DMS114 treated with DMSO at 0.1 percent for 48 hours (cell line): ENCODE data around the gene AOPEP.

Source experiments
- DNase-seq: peaks from one replicate; lab custom pipeline; 2025; ENCODE audit not compliant: unreplicated experiment; lab: John Stamatoyannopoulos, UW

Gene AOPEP

GRCh38 chr9:95073042-95073607, 346.6 kb downstream of the AOPEP start:
- DNase-seq, result no peak

- DNase-seq, result no peak
Measured at GRCh38 chr9:95073918-95074317, 347.4 kb downstream of the AOPEP start.

DNA sequence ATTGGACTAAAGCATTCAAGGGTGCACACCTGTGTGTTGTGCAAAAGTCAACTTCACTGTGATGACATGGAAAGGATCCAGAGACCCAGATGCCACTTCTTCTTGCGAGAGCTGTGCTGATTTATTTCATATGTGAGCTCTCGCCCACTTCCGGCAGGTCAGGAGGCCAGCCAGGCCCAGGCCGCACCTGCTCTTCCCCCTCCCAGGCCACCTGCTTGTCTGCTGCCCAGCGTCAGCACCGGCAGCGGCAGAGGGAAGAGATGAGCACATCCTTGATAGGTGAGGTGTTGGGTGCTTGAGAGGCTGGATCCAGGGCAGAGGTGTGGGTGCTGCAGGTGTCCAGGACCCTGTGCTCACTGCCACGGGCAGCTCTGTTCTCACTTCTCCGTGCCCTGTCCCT, 348.1 kb downstream of the AOPEP start:
- no peak for DNase-seq

- DNase-seq, result no peak
Measured at GRCh38 chr9:95075700-95076099, 349.2 kb downstream of the AOPEP start.

GRCh38 chr9:95076696-95077052, 350.2 kb downstream of the AOPEP start:
- no peak for DNase-seq

DNA sequence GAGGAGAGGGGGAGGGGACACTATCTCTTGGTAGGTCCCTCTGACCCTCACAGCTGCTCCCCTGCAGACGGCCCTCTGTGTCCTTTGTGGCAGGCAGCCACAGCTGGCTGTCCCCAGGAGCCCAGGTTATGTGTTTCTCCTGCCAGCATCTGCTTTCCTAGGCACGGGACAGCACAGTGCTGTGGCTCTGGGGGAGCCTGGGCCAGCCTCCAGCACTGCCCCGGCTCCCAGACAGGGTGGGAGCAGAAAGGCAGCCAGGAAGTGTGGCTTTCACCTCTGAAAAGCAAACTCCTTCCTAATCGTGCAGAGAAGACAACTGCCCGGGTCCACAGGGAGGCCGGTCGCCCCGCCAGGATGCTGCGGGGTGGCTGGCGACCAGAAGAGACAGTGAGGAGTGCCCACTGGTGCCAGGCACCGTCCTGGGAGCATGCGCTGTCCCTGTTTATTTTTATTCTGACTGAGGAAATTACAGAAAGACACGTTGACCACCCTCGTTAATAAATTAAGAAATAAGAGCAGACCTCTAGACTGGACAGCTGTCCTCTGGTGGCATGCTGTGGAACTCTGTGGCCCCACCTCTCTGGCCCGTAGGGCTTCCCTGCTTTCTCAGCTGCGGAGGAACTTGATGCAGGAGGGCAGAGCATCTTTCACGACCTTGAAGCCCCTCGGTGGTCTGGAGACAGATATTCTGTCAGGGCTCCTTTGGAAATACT, 350.7 kb downstream of the AOPEP start:
- no peak for DNase-seq

- DNase-seq, result no peak
Measured at GRCh38 chr9:95077766-95078370, 351.4 kb downstream of the AOPEP start.

DNA sequence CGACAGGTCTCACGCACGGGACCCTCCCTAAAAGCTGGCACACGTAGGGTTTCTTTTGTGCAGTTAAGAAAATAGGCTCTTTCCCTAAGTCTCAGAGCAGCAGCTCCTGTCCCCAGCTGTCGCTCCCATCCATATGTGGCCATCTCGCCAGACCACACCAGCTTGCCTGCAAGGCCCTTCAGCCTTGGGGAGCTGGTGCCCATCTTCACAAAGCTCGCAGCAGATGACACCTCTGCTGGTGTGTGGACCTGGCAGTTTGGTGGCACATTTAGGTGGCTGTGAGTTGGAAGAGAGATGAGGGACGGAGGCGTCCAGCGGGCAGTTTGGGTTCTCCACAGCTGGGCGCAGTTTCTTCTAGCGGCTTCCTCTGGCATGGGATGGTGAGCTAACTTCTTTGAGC, 352.0 kb downstream of the AOPEP start:
- DNase-seq, result no peak

DNA sequence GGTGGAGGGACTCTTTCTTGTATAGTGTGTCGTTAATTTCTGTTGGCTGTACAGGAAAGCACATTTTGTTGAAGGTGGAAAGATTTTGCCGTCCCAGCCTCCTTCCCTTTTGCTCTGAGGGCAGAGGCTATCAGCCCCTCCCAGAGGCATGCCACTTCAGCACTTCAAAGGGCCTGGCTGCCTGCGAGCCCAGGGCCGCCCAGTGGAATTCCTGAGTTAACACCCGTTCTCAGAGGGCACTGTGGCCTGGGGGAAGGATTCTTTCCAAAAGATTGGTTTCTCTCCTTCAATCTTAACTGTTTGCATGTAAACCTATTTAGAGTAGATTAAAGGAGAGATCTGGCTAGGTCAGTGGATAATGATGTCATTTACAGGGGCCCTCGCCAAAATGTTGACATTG, 352.4 kb downstream of the AOPEP start:
- no peak for DNase-seq

DNA sequence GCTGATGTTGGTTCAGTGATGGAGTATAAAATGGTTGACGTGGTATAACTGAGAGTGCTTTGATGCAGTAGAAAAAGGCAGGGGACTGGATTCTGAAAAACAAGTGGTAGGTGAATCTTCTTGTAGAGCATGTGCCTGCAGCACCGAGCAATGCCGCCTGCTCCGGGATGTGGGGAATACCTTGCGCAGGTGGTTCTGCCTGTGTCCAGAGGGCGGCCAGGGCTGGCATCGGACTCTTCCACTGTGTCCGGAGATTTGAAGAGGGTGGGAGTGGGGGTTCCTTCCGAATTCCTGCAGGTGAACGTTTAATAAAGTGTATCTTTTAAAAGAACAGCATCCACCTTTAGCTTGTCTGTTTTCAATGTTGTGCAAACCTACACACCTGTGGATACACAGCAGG, 353.0 kb downstream of the AOPEP start:
- no peak for DNase-seq

DNA sequence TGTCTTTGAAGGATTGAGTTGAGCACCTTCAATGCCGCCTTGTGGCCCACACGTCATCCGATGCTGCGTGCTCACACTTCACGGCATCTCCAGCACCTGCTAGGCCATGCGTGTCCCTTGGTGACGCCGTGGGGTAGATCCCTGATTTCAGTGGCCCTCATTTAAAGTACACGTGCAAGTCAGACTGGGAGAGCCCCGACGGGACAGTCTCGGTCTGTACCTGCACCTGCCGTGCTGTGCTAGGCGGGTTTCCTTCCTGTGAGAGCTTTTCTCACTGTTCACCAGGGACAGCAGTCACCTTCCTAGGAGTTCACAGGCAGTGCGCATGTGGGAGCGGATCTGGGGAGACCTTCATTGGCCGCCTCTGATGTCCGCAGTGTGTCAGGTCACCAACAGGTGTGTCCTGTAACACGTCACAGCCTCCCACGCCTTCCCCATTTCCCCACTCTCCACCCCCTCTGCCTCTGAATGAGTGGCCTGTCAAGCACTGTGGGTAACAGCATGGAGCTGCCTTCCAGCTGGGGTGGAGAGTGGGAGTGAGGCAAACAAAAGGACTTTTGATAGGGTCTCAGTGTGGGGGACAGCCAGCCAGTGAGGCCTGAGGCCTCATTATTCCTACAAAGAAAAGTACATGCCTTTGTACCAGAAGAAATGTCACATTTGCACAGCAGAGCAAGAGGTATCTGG, 354.6 kb downstream of the AOPEP start:
- DNase-seq, result no peak

DNA sequence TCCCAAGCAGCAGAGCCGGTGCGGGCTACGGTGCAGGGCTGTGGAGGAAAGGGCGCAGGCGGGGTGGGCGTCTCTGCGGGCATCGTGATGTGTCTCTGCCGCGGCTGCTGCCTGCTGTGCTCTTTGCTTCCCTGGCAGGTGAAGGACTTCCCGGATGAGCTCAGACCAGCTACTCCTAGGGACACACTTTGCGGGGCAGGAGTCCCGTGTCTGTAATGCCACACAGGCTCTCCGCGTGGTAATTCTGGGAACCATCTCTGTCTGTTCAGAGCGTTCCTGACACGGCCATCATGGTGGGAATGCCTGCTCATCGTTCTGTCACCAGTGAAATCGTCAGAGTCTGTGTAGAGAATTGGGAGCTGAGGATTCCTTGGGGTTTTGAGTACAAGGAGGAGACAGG, 355.5 kb downstream of the AOPEP start:
- DNase-seq, result no peak

- no peak for DNase-seq
Measured at GRCh38 chr9:95082401-95083084, 356.0 kb downstream of the AOPEP start.

DNA sequence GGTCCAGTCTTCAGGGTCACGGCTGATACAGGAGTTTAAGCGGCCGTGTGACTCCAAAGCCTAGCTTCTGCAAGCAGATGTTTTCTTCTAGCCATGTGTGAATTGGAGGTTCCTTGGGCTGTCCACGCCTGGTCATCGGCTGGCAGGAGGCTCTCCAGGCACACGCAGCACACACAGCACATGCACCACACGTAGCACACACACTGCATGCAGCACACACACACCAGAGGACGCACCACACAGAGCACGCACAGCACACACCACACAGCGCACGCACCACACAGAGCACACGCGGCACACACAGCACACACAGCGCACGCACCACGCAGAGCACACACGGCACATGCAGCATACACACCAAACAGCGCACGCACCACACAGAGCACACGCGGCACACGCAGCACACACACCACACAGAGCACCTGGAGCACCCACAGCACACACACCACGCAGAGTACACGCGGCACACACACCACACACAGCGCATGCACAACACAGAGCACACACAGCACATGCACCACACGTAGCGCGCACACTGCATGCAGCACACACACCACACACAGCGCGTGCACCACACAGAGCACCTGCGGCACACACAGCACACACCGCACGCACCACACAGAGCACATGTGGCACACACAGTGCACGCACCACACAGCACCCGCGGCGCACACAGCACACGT, 356.7 kb downstream of the AOPEP start:
- DNase-seq, result no peak

DNA sequence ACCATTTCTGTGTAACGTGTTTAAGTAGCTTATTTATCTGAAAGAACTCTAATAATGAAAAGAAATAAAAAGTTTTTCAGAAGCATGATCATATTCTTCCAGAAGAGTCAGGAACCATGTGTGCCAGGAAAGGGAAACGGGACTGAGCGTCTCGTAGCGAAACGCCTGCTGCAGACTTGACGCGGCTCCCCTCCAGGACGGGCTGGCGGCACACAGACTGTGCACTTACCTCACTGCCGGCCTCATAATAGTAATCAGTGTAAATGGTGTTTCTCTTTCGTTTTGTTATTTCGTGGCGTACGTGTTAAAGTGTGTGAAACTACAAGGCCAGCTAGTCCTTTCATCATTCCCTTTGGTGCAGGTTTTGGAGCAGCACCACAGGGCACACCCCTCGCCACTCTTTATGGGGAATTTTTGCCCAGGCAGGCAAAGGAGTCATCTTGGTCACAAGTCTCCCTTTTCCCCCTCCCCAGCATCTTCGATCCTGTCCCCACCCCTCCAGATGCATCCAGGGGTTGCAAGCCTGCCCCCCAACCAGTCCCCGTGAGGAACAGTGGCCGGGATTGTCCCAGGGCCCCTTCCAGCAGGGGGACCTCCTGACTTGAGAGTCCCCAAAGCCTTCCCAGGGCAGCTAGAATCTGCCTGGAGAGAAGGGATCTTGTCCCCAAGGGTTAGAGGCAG, 357.9 kb downstream of the AOPEP start:
- no peak for DNase-seq

GRCh38 chr9:95085036-95085770, 358.7 kb downstream of the AOPEP start:
- no peak for DNase-seq

DNA sequence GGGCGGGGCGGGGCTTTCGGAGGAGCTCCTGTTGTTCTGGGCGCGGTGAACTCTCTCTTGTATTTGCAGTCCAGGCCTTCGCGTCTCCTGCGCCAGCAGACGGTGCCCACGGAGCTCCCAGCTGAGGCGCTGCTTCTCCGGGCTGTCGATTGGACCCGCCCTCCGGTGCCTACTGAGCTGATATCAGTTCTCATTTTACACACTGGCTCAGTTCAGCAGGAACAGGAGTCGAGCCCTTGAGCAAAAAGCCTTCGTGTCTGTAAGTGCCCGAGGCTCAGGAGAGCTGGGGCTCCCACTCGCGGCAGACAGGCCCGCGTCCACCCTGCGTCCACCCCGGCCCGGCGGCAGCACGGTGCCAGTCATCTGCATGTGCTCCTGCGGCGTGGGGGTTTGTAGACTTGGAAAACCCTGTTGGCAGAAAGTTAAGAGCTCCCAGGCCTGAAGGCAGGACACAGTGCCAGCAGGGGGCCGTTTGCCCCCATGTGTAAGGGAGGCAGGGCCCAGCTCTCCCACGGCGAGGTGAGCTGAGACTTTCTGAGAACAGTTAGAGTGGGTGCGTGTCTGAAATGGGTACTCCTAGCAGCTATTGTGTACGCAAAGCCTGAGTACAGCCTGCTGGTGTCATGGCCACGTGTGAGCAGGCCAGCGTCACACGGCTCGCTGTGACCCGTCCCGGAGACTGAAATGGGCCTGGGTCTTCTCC, 359.5 kb downstream of the AOPEP start:
- no peak for DNase-seq

- no peak for DNase-seq
Measured at GRCh38 chr9:95086564-95086955, 360.1 kb downstream of the AOPEP start.

DNA sequence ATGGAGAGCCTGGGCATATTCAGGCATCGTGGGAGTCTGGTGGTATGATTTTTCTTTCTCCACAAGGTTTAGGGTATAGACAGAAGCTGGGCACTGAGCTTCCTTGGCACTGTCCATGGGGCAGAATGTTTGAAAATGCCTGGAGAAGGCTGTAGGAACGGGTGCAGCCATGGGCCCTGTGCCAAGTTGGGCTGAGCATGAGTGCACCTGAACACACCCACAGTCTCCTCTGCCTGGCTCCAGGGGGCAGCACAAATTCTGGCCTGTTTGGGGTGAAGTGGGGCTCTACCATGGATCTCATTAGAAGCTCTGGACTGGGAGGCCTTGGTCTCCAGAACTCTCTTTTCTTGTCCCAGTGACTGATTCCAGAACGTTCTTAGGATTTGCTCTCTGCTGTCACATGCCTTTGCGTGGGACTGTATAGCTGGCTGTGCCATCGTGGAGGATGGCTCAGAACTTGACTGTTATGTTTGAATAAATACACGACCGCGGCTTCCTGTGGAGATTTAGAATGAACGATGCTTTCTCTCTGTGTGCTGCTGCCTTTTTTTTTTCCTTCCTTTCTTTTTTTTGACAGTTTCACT, 361.3 kb downstream of the AOPEP start:
- DNase-seq, result no peak
